GM21529 (cell line): ENCODE results near the gene FAM78A.
A peak's percentile ranks its signal among the peaks of the same experiment; 100 is the strongest.
"Not testable (repeated sequence)": the region's sequence is repeated elsewhere in the genome, so short reads cannot be mapped to it uniquely, and the experiment has no call there.

ENCODE experiments used
- ATAC-seq: cut with Tn5 transposase; IDR thresholded peaks from one replicate; pipeline ENCODE4 v1.9.1; 2021; ENCODE audit not compliant: unreplicated experiment

The FAM78A gene

DNA sequence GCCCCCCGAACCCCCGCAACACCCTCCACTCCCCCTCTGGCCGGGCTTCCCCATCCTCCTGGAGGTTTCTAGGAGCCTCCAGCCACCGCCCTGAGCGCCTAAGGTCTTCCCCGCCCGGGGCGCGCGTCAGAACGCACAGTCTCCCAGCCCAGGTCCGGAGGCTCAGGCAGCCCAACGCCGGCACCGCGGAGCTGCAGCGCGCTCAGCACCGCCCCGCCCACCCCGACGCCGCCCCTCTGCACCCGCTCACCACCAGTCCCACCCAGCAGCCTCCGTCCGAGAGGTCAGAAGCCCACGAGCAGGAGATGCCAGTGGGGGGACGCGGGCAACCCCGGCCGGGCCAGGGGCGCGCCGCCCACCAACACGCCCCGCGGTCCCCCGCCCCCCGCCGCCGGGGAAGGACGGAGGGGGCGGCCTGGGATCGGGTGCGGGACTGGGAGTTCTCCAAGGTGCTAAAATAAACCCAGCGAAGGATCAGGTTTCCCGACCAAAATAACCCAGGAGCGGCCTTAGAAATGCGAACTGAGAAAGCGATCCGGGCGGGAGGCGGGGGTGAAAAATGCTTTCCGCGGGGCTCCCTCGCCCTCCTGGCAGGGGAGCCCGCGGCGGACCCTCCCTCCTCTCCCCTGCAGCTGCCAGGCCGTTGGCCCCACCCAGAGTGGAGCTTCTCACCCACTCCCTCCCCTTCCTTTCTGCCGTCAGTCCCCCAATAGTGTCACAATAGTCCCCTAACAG, 6.5 kb upstream of the FAM78A start:
- ATAC-seq, result no peak

DNA sequence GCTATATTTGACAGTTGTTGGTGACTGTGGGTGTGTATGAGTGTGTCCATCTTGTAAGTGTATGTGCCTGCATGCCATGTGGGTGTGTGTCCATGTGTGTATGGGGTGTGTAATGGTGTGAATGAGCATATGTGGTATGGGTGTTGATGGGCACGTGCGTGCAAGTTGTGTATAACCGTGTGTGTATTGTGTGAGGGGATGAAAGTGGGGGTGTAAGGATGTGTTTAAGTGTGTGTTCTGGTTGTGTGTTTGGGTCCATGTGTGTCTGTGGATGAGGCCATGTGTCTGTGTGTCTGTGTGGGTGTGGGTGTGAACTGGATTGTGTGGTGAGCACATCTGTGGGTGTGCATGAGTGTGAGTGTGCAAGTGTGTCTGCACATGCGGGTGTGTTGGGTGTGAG, 5.9 kb upstream of the FAM78A start:
- no peak for ATAC-seq

DNA sequence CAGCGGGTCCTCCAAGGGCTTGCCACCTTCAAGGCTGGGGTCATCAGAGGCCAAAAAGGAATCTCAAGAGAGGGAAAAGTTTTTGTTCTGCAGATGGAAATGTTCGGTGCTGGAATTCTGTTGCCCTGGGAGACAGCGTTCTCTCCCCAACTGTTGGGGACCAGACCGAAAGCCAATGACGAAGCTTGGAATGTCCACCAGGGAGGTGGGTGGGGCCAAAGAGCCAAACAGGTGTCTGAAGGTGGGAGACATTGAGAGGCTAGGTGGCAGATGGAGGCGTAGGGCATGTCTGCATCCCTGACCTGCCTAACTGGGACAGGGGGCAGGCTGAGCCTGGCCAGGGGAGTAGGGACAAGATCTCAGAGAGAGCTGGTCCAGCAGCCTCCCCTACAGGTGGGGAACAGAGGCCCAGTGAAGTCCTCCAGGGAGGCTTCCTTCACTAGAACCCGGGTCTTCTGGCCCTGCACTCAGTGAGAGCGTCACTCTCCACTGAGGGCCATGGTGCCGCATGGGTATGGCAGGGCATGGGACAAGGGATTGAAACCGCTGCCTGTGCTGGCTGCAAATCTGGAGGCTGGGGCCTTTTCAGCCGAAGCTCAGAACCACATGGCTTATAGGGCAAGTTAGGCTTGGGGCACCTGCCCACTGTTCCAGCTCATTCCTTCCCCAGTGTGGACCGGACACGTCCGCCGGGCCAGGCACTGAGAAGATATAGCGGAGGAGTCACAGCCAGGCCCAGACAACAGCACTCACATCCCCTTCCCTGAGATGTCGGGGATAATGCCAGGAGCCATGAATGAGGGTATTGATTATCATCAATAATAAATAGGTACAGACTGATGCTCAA, 5.0 kb upstream of the FAM78A start:
- no peak for ATAC-seq

DNA sequence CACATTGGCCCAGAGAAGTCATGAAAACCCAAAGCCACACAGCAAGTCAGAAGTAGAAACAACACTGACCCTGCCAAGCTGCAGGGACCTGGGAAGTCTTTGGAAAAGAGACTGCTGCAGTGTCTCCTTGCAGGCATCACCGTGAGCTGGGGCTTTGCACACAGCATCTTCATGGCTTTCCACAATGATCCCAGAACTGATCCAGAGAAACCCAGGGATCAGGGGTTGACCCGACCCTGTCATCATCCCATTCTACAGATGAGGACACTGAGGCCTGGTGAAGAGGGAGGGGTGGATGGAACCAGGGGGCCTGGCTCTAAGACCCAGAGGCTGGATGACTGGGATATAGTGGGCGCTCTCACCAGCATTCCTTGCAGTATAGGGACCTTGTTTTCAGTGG, 4.3 kb upstream of the FAM78A start:
- no peak for ATAC-seq

DNA sequence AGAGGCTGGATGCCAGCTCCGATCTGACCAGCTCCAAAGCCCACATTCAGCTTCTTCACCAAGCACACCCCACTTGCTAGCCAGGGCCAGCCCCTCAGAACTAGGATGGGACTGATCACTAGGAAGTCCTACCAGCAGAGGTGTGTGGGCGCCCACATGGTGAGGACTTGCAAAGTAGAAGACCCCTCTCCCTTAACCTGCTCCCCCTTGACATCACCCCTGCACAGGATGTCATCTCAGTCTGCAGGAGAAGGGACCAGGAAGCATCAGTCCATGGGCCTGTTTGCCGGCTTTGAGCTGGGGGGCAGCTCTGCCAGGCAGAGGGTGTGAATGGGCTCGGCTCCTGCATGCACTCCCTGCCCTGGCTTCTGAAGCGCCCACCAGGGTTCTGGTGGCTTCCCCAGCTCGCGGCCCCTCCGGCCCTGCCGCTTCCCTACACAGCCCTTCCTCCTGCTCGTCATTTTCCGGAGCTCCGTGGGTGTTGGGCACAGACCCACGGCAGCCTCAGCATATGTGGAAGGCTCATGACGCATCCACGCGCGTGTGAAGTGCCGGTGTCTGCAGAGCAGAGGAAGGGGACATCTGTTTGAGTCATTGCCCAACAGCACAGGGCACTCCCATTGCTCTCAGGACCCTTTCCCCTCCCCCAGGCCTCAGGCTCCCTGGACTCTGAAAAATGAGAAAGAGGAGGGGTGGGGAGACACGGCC, 3.7 kb upstream of the FAM78A start:
- ATAC-seq, result no peak

DNA sequence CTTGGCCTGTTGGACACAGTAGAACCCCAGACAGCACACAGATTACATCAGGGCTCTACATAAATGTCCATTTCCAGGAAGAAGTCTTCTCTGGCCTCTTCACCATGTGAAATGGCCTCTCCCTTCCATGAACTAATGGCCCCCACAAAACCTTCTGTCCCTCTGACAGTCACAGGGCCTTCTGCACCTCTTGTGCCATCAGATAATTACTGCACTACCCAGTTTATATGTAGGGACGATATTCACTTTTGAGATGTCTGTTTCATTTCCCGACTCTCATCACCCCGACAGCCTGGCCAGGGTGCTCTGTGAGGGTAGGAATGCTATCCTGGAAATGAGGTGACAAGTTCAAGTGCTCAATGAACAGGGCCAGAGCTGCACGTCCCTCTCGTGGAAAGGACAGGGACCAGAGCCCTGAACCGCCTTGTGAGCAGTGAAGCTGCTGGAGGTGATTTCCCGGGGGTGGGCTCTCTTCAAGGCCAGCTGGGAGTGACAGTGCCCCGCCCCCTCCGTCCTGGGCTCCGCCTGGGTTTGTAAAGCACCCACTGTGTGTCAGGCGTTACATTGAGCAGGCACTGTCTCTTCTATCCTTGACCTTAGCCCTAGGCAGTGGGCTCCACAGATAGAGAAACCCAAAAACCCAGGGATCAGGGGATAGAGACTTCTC, 3.0 kb upstream of the FAM78A start:
- ATAC-seq, result no peak

DNA sequence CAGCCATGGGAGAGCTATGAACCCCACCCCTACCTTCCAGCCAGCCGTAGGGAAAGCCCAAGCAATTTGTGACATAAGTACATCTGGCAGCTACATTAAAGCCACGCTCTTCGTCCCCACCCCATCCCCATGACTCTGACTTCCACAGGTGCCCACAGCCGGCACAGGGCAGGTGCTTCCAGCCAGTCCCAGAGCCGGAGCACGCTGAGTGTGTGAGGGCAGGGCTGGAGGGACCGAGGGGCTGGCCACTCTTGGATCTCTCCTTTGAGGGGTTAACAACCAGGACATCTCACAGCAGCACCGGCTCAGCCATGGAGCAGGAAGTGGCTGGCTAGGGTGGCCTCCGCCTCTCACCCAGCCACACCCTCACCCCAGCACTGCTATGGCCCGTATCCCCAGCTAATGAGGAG, 2.4 kb upstream of the FAM78A start:
- ATAC-seq, result no peak

DNA sequence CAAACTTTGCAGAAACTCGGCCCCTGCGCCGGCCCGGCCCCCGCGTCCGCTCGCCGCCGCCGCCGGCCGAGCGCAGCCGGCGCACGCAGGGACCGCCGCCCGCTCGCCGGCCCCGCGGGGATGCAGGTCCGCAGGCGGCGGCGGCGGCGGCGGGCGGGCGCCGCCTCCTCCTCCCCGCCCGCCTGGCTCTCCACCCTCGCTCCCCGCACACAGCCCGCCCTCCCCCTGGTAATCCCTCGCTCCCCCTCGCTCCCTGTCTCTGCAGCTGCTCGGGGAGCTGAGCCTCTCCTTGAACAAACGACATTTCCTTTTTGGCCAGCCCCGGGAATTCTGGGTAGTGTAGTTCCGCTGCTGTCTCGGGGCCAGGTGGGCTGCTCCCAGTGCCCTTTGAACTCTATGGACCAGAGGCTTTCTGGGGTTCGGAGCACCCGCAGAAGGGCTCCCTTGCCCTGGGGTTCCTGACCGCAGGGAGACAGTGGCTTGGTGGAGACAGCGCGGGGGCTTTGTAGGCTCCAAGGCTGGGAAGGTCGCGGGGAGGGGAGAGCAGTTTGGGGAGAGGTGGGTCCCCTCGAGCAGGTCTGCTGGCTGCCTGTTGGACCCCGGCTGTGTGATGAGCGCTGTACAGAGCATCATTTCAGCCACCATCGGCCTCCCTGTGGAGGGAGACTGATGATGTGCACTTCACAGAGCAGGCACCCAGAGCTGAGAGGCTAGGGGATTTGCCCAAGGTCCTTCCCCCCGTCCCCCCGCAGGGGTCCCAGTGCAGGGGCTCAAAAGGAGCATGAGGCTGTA, 1.8 kb upstream of the FAM78A start:
- peak; percentile 33 for ATAC-seq

DNA sequence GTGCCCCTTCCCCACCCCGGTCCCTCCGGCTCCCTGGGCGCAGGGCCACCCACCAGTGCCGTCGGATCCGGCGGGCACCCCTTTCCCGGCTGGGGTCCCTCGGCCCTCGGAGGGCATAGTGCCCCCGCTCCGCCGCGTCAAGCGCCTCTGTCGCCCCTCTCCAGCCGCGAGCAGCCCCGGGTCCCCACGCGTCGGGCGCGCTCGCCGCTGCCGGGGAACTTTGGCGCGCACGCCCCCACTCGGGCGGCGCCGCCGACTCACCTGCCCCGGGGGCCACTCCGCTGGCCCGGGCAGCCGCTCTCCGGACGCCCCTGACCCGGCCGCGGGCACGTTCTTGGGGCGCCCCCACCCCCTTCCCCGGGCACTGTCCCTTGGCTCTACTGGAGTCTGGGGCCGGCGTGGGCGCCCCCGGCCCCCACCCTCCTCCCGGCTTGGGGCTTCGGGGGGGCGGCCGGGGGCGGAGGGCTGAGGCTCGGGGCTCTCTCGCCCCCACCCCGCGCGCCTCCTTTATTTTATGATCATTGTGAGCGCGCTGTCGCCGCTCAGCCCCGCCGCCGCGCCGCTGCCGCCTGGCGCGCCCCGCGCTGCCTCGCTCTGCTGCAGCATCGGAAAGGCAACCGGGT, 1.1 kb upstream of the FAM78A start:
- ATAC-seq, result peak; percentile 7

DNA sequence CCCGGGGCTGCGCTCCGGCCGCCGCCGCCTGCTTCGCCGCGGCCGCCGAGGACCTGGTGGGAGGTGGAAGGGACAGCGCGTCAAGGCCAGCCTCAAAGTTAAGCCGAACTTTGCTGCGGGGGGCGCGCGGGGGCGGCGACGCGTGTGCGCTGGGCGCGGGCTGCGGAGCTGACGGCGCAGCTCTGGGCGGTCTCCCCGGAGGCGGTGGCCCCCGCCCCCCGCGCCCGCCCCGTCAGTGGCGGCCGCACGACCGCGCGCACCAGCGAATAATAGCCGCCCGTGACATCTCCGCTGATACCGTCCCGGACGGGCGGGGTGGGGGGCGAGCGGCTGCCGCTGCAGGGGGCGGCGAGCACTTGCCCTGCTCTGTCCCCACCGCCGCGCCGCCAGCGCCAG, 579 bp upstream of the FAM78A start:
- peak; percentile 9 for ATAC-seq

DNA sequence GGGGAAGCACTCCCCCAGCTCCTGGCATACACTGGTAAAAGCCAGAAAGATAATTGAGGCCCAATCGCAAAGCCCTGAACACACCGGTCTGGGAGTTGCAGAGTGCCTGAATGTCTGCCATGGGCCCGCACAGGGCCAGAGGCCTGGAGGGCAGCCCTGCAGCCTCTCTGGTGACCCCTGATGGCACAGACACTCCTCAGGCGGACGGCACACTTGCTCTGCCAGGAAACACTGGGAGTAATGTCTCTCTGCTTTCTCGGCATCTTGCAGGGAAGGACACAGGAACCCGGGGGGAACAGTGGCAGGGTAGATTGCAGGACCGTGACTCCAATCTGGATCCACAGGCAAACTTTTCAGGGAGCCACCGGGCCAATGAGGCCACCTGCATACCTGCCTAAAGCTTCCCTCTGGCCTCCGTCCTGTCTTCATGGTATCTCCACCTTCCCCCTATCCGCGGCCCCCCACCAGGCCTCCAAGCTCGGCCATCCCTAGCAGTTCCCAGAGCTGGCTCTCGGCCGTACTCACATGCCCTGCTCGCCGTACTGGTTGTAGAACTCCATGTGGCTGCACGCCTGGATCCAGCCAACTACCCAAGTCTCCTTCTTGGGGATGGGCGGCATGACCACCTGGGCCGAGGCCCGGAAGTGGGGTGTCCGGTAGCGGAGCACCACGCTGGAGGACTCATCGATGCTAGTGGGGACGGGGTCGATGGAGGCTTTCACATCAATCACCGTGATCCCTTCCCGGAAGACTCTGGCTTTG, 797 bp downstream of the FAM78A start:
- ATAC-seq, result no peak

DNA sequence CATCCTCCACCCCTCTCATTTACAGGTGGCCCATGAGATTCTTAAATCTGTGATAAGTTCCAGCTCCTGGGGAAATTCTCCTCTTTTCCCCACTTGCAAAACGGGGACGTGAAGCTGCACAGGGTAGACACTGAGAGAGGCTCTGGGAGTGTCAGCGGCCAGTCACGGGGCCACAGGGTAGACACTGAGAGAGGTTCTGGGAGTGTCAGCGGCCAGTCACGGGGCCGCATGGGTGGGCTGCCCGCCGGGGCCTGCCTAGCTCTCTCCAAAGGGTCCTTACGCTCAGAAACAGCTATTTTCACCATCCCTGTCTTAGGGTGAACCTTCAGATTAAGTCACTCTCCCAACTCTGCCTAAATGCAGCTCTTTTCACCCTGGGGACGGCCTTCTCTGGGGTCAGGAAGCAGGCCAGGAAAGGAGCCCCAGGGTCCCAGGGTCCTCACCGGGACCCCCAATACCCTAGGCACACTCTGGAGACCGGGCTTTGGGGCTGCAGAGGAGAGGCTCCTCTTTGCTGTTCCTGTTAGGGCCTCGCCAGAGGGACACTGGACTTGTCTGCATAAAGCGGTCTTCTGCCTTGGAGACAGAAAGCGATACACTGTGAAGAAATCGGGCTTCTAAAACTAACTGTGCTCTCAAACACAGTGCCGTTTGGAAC, 1.5 kb downstream of the FAM78A start:
- peak; percentile 26 for ATAC-seq

DNA sequence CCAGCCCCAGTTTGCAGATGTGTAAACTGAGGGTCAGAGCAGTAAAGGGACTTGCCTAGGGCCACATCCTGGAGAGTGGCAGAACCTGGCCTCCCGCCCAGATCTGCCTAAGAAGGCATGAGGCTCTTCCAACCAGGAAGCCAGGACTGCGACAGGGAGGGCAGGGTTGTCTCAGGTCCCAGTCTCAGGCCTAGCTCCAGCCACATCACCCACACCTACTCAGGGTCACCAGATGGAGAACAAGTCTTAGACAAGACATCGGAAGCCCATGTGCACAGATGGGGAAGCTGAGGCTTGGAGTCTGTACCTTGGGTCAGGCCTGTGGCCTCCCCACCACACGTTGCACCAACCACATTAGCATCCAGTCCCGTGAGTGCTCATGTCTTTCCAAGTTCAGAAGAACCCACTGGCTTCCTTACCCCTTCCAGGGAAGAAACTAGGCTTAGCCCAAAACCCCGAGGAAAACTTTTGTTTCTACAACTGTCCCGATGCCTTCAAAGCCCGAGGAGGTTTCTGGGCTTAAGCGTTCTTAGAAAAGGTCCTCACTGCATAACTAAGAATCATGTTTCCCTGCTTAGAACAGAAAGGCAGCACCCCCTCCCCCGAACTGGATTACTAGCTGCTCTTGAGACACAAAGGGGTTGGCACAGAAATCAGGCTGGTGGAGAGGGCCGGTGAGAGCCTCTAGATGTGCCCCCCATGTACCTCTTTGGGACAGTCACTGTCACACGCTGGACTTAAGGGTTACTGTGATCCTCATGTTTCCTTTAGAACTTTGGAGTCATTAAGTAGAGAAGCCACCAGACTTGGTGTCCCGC, 2.2 kb downstream of the FAM78A start:
- ATAC-seq, result no peak

DNA sequence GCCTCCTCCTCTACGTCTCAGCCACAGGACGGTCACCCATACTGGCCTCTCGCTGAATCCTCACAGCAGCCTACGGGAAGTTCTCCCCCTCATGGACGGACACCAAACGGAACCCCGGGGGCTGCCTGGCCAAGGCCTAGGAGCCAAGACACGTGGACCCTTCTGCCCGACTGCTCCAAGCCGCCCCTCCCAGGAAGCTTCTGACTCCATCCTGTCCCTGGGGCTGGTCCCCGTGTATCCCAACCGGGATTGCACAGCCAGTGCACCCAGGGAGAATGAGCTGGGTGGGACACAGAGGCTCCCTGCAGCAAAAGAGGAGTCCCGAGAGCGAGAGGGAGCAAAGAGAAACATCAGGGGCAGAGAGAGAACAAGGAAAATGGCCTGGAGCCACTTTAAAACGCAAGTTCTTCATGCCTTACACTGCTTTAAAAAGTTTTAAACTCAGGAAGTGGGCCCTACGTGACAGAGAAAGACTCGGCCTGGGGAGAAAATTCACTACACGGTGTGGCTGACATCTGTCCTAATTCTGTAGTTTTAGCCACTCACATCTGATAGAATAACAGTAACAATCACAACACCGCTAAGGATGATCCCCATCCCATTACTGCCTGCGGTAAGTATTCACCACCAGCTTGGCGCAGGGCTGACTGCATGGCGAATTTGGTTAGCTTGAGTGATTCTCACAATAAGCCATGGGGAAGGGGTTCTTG, 3.0 kb downstream of the FAM78A start:
- no peak for ATAC-seq

DNA sequence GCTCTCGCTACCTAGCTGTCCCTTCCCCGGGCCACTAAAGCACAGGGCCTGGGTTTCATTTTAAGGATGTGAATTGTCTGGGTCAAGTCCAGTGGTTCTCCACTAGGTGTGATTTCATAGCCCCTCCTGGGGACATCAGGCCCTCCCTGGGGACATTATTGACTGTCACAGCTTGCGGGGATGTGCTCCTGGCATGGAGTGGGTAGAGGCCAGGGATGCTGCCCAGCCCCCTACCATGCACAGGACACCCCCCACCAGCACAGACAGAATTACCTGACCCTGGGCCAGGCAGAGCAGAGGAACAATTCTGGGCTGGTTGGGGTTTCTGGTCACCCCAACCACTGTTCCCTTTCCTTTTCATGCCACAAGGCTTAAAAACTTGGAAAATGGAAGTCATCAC, 4.1 kb downstream of the FAM78A start:
- ATAC-seq, result no peak

DNA sequence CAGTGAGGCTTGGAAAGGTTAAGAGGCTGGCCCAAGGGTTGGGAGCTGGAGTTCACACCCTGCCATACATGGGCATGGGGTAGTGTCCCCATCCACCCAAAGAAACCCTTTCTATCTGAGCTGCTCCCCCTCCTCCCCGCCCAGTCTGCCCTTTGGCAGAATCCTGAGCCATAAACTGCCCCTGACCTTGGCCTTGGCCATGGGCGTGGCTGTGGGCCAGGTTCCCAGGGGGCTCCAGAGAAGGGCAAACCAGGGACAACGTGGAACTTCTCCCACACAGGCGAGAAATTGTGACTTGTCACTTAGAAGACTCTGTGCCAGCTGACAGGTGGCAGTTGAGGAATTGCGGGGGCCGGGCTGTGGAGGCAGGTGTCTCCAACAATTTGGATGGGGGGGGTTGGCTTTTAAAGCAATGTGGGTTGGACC, 4.8 kb downstream of the FAM78A start:
- ATAC-seq, result no peak

DNA sequence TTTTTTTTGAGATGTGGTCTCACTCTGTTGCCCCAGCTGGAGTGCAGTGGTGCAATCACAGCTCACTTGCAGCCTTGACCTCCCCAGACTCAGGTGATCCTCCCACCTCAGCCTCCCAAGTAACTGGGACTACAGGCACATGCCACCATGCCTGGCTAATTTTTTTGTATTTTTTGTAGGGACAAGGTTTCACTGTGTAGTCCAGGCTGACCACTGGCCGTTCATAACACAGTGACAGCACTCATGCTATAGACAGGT, 5.4 kb downstream of the FAM78A start:
- not testable (repeated sequence) for ATAC-seq
